OCI-LY3 (cell line): ENCODE data around the gene TUBA1B.
"Not testable (repeated sequence)": the region's sequence is repeated elsewhere in the genome, so short reads cannot be mapped to it uniquely, and the experiment has no call there.

Source experiments
- CTCF ChIP-seq: fragments of 200-600, 300-600 bp; sonication (generic); IDR thresholded peaks from 2 replicates; pipeline ENCODE4 v1.5.1; 2014; ENCODE audit warnings: antibody characterized with exemption, low read length, low read depth
- EZH2phosphoT487 ChIP-seq: fragments of 200-600 bp; shearing (Covaris generic); IDR thresholded peaks from 2 replicates; pipeline ENCODE4 v1.6.1; 2018; ENCODE audit warnings: antibody characterized with exemption, mixed run types, low read depth

GRCh38 chr12:49161901-49162300, 30.7 kb upstream of the TUBA1B start:
- not testable (repeated sequence) for TF ChIP-seq CTCF, EZH2phosphoT487
